HEK293 (cell line): Measurements from ENCODE around the gene UNG.
A peak's percentile ranks its signal among the peaks of the same experiment; 100 is the strongest.

Source experiments
- CTCF ChIA-PET: fragments of 350-600 bp; formaldehyde crosslinking; extraction: SDS; loops from one replicate; lab custom pipeline; 2021; ENCODE audit warnings: antibody characterized with exemption; lab: Yijun Ruan, JAX
- POLR2A ChIA-PET: fragments of 300-600 bp; formaldehyde crosslinking; extraction: SDS; loops from one replicate; lab custom pipeline; 2020; ENCODE audit warnings: antibody characterized with exemption, inconsistent platforms; lab: Yijun Ruan, JAX
- H3K27ac ChIP-seq: fragments of 200-500 bp; sonication (Bioruptor generic); 2 replicates; pipeline ENCODE4 v1.5.1; 2014; ENCODE audit warnings: low read depth, low read length, control low read depth, inconsistent platforms; ENCODE audit errors: extremely low read depth
- H3K36me3 ChIP-seq, 2 experiments: fragments of 200-500 bp in 1 of 2; sonication (Bioruptor generic) in 1 of 2; 1 replicate in 1 of 2; 2 replicates in 1 of 2; pipeline ENCODE4 v1.5.1; 2014 to 2017; ENCODE audit warnings: inconsistent platforms in 2 of 2, low read length in 2 of 2; ENCODE audit not compliant: control insufficient read depth in 2 of 2, insufficient read depth in 1 of 2
- H3K4me1 ChIP-seq: fragments of 200-500 bp; sonication (Bioruptor generic); 2 replicates; pipeline ENCODE4 v1.5.1; 2014; ENCODE audit warnings: mild to moderate bottlenecking, low read length, inconsistent platforms; ENCODE audit not compliant: control insufficient read depth, insufficient read depth
- H3K4me3 ChIP-seq: 2 replicates; pipeline ENCODE4 v1.5.1; 2011; ENCODE audit warnings: low read depth, mild to moderate bottlenecking, control low read depth, low read length, moderate library complexity
- H3K9me3 ChIP-seq: fragments of 200-500 bp; sonication (Bioruptor generic); 2 replicates; pipeline ENCODE4 v1.5.1; 2014; ENCODE audit warnings: low read depth, low read length, inconsistent platforms; ENCODE audit not compliant: control insufficient read depth, insufficient read depth
- CTCF ChIP-seq: fragments of 450-650 bp; formaldehyde crosslinking; IDR thresholded peaks from 2 replicates; pipeline ENCODE4 v1.5.1; 2016; ENCODE audit warnings: missing biosample characterization, missing genetic modification characterization
- GLI4 ChIP-seq: fragments of 450-650 bp; formaldehyde crosslinking; IDR thresholded peaks from 2 replicates; pipeline ENCODE4 v1.5.1; 2016; ENCODE audit warnings: missing biosample characterization, missing genetic modification characterization
- KLF10 ChIP-seq: fragments of 450-650 bp; IDR thresholded peaks from 2 replicates; pipeline ENCODE4 v1.5.1; 2018; ENCODE audit warnings: missing biosample characterization, mild to moderate bottlenecking, missing genetic modification characterization
- PRDM10 ChIP-seq: fragments of 450-650 bp; formaldehyde crosslinking; IDR thresholded peaks from 2 replicates; pipeline ENCODE4 v1.5.1; 2016; ENCODE audit warnings: missing biosample characterization, missing genetic modification characterization
- RBAK ChIP-seq: fragments of 450-650 bp; formaldehyde crosslinking; IDR thresholded peaks from 2 replicates; pipeline ENCODE4 v1.5.1; 2016; ENCODE audit warnings: missing biosample characterization, missing genetic modification characterization
- ZFHX2 ChIP-seq: fragments of 450-650 bp; formaldehyde crosslinking; conservative IDR thresholded peaks from 2 replicates; pipeline ENCODE4 v1.5.1; 2016; ENCODE audit warnings: missing biosample characterization, missing genetic modification characterization
- ZFP37 ChIP-seq: fragments of 450-650 bp; formaldehyde crosslinking; IDR thresholded peaks from 2 replicates; pipeline ENCODE4 v1.5.1; 2016; ENCODE audit warnings: missing biosample characterization, missing genetic modification characterization
- ZFP41 ChIP-seq: fragments of 450-650 bp; formaldehyde crosslinking; IDR thresholded peaks from 2 replicates; pipeline ENCODE4 v1.5.1; 2016; ENCODE audit warnings: missing biosample characterization, missing genetic modification characterization, borderline replicate concordance
- ZNF114 ChIP-seq: fragments of 450-650 bp; formaldehyde crosslinking; IDR thresholded peaks from 2 replicates; pipeline ENCODE4 v1.5.0; 2017; ENCODE audit warnings: missing biosample characterization, missing genetic modification characterization
- ZNF174 ChIP-seq: fragments of 450-650 bp; formaldehyde crosslinking; IDR thresholded peaks from 2 replicates; pipeline ENCODE4 v1.5.0; 2017; ENCODE audit warnings: missing biosample characterization, mild to moderate bottlenecking, missing genetic modification characterization
- ZNF600 ChIP-seq: fragments of 450-650 bp; formaldehyde crosslinking; IDR thresholded peaks from 2 replicates; pipeline ENCODE4 v1.5.1; 2016; ENCODE audit warnings: missing biosample characterization, missing genetic modification characterization
- ZNF645 ChIP-seq: fragments of 450-650 bp; formaldehyde crosslinking; IDR thresholded peaks from 2 replicates; pipeline ENCODE4; 2016; ENCODE audit warnings: missing biosample characterization, missing genetic modification characterization
- ZNF785 ChIP-seq: fragments of 450-650 bp; formaldehyde crosslinking; IDR thresholded peaks from 2 replicates; pipeline ENCODE4 v1.5.1; 2016; ENCODE audit warnings: missing biosample characterization, missing genetic modification characterization
- ZNF843 ChIP-seq: fragments of 450-650 bp; formaldehyde crosslinking; IDR thresholded peaks from 2 replicates; pipeline ENCODE4 v1.5.1; 2016; ENCODE audit warnings: missing biosample characterization, missing genetic modification characterization

The UNG gene

GRCh38 chr12:109098651-109099050, 1.3 kb downstream of the UNG start:
- TF ChIP-seq ZNF600 (tag by site-specific recombination) (0 out of 2 replicates have a peak, but pooled peaks have one; percentile 3), ZNF843 (tag by site-specific recombination) (no peak)
- ChIA-PET POLR2A (interaction anchor here (1.0 to 2.3 kb wide), 3 partner anchors 11 to 56 kb away, joined by 3 to 9 read pairs (median 5); no protein-coding TSS in a partner anchor), CTCF (interaction anchor here (0.5 to 1.8 kb wide), 6 partner anchors 9 to 296 kb away, joined by 3 to 8 read pairs (median 5); no protein-coding TSS in a partner anchor)
- peak overlapping the region; percentile 78 for H3K4me3 ChIP-seq
- H3K4me1 ChIP-seq: peaks cover 3% of the 10 kb centered on the region; the same call in 1 of the 2 replicates
- H3K9me3 ChIP-seq: no peaks in the 10 kb centered on the region
- H3K27ac ChIP-seq: peak overlapping the region; percentile 74; the same call in 1 of the 2 replicates
- peaks cover 42 to 51% of the 10 kb centered on the region in 2 experiments for H3K36me3 ChIP-seq

GRCh38 chr12:109099431-109100020, 2.1 kb downstream of the UNG start:
- TF ChIP-seq ZFHX2 (tag by site-specific recombination): peak; percentile 26; the same call in 1 of the 2 replicates
- TF ChIP-seq ZNF645 (tag by site-specific recombination): no peak
- ChIA-PET CTCF (interaction anchor here (0.6 to 3.9 kb wide), 5 partner anchors 8 to 544 kb away, joined by 4 to 21 read pairs (median 6); no protein-coding TSS in a partner anchor), POLR2A (no interaction called here)
- Histone ChIP-seq H3K9me3 (no peaks in the 10 kb centered on the region), H3K4me1 (peaks cover 3% of the 10 kb centered on the region; the same call in 1 of the 2 replicates), H3K27ac (no peak overlapping the region), H3K4me3 (no peak overlapping the region), H3K36me3 (peaks cover 51 to 60% of the 10 kb centered on the region in 2 experiments)

GRCh38 chr12:109100741-109101140, 3.3 kb downstream of the UNG start:
- Histone ChIP-seq H3K36me3 (peaks cover 61 to 72% of the 10 kb centered on the region in 2 experiments), H3K4me3 (no peak overlapping the region), H3K27ac (no peak overlapping the region), H3K9me3 (no peaks in the 10 kb centered on the region), H3K4me1 (peaks cover 3% of the 10 kb centered on the region; the same call in 1 of the 2 replicates)
- ChIA-PET CTCF (interaction anchor here (3.9 kb wide), 1 partner anchor 11 kb away, joined by 21 read pairs; no protein-coding TSS in a partner anchor), POLR2A (no interaction called here)
- TF ChIP-seq PRDM10 (no peak), KLF10 (no peak), ZNF600 (tag by site-specific recombination) (no peak), RBAK (no peak), GLI4 (tag by site-specific recombination) (no peak), ZFP41 (no peak), ZNF174 (no peak), ZNF785 (tag by site-specific recombination) (no peak), ZFP37 (tag by site-specific recombination) (no peak), CTCF (tag by site-specific recombination) (no peak), ZNF114 (tag by site-specific recombination) (no peak)
